MM.1S (cell line): Measurements from ENCODE around the gene NMB.

Experiments used
- EZH2 ChIP-seq: fragments of 300-600 bp; sonication (generic); optimal IDR thresholded peaks from 2 replicates; pipeline ENCODE3; 2017; ENCODE audit warnings: low read depth, mild to moderate bottlenecking, antibody characterized with exemption, low read length, mixed read lengths
- TF ChIP-seq, protein P1 (sequence below): fragments of 300-600 bp; sonication (generic); IDR thresholded peaks from 2 replicates; pipeline ENCODE4 v1.5.1; 2016; ENCODE audit warnings: antibody characterized with exemption, low read length, mixed read lengths

DNA sequence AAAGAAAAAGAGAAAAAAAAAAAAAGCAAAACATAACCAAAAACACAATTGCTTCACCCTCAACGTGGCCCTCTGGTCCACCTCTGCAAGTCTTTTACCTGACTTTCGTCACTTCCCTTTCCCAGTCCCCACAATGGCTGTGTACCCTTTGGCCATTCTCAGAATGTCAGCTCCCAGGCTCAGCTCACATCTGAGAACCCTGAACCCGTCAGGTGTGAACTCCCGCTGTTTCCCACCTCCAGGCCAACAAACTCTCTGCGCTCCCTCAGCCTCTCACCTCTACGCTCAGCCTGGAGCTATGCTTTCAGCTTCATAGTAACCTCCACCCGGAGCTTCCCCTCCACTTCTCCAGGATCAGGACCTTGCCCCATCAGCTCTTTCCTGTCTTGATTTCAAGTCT lies 33.6 kb downstream of the NMB start:
- TF ChIP-seq, protein P1, sequence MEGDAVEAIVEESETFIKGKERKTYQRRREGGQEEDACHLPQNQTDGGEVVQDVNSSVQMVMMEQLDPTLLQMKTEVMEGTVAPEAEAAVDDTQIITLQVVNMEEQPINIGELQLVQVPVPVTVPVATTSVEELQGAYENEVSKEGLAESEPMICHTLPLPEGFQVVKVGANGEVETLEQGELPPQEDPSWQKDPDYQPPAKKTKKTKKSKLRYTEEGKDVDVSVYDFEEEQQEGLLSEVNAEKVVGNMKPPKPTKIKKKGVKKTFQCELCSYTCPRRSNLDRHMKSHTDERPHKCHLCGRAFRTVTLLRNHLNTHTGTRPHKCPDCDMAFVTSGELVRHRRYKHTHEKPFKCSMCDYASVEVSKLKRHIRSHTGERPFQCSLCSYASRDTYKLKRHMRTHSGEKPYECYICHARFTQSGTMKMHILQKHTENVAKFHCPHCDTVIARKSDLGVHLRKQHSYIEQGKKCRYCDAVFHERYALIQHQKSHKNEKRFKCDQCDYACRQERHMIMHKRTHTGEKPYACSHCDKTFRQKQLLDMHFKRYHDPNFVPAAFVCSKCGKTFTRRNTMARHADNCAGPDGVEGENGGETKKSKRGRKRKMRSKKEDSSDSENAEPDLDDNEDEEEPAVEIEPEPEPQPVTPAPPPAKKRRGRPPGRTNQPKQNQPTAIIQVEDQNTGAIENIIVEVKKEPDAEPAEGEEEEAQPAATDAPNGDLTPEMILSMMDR = no peak
- no peak for TF ChIP-seq EZH2
